GM12891 (cell line): ENCODE results near the gene AGXT.

Experiments
- DNase-seq: peaks from one replicate; pipeline ENCODE4 v3.0.0; 2011; ENCODE audit warnings: low spot score; ENCODE audit not compliant: insufficient read length
- FAIRE-seq: peaks from 2 replicates; lab custom pipeline; 2011; peaks lifted over from hg19 to GRCh38; lab: Jason Lieb, UNC
- PAX5 ChIP-seq: IDR thresholded peaks from 2 replicates; pipeline ENCODE4 v1.6.1; 2011; ENCODE audit warnings: low read length, moderate library complexity, mild to moderate bottlenecking; ENCODE audit not compliant: insufficient read depth, severe bottlenecking
- POLR2A ChIP-seq: IDR thresholded peaks from 2 replicates; pipeline ENCODE4 v1.6.1; 2011; ENCODE audit warnings: low read depth, low read length, control low read depth
- POLR2AphosphoS5 ChIP-seq: IDR thresholded peaks from 2 replicates; pipeline ENCODE4 v1.6.1; 2011; ENCODE audit warnings: low read depth, low read length, control low read depth
- POU2F2 ChIP-seq: IDR thresholded peaks from 2 replicates; pipeline ENCODE4 v1.6.1; 2011; ENCODE audit warnings: low read depth, mild to moderate bottlenecking, control low read depth, low read length, moderate library complexity
- SPI1 ChIP-seq: IDR thresholded peaks from 2 replicates; pipeline ENCODE4 v1.6.1; 2011; ENCODE audit warnings: low read depth, low read length, control low read depth
- TAF1 ChIP-seq: IDR thresholded peaks from 2 replicates; pipeline ENCODE4 v1.6.1; 2011; ENCODE audit warnings: low read depth, low read length, control low read depth

AGXT gene

DNA sequence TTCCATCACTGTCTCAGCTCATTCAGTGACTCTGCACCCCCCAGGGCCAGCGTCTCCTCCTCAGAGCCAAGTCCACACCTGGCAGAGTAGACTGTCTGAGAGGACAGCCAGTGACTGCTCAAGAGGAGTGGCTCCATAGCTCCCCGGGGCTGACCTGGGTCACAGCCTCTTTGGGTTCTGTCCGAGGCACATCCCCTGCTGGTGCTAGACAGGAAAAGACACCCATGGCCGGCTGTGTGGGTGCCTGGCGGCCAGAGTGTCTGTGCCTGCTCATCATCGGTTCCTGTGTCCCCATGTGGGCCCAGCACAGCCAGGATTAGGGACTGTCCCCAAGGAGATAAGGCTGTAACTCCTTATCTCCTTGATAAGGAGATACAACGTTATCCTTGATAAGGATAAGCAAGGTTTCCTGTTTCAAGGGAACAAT lies 34.0 kb downstream of the AGXT start:
- FAIRE-seq (no peak), DNase-seq (no peak)
- TF ChIP-seq PAX5 (no peak), POU2F2 (no peak), TAF1 (no peak), POLR2A (no peak), POLR2AphosphoS5 (no peak), SPI1 (no peak)

DNA sequence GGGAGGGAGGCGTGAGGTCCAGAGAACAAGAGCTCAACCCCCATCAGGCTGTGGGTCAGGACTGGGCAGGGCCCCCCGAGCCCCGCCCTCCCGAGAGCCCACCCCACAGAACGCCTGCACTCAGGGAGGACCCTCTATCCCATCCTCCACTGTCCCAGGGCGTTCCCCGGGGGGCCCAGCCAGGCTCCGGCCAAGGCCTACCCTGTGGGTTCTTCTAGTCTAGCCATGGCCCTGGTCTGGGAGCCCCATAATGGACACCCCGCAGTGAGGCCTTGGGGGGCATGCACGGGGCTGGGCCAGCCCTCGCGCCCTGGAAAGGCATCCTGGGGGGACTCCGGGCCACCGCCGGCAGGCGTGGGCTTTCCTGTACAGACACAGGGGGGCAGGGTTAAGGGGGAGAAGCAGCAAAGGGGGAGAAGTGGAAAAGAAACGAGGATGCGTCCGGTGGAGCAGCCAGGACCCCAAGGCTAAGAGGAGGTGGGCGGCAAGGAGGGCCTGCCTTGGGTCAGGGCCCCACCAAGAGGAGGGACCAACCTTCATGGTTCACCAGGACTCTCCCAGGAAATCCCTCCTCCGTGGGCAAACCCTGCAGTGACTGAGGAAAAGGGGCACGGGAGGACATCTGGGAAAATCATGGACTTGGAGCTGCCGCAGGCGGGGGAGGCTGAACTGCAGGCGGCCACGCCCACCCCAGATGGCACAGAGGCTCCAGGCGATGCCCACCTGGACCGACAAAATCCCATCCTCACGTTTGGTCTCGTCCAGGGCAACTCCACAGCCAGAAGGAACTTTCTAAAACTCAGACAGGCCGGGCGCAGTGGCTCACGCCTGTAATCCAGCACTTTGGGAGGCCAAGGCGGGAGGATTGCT lies 34.8 kb downstream of the AGXT start:
- TF ChIP-seq POU2F2 (no peak), SPI1 (no peak), TAF1 (no peak), PAX5 (no peak), POLR2AphosphoS5 (no peak), POLR2A (no peak)
- FAIRE-seq (no peak), DNase-seq (no peak)

DNA sequence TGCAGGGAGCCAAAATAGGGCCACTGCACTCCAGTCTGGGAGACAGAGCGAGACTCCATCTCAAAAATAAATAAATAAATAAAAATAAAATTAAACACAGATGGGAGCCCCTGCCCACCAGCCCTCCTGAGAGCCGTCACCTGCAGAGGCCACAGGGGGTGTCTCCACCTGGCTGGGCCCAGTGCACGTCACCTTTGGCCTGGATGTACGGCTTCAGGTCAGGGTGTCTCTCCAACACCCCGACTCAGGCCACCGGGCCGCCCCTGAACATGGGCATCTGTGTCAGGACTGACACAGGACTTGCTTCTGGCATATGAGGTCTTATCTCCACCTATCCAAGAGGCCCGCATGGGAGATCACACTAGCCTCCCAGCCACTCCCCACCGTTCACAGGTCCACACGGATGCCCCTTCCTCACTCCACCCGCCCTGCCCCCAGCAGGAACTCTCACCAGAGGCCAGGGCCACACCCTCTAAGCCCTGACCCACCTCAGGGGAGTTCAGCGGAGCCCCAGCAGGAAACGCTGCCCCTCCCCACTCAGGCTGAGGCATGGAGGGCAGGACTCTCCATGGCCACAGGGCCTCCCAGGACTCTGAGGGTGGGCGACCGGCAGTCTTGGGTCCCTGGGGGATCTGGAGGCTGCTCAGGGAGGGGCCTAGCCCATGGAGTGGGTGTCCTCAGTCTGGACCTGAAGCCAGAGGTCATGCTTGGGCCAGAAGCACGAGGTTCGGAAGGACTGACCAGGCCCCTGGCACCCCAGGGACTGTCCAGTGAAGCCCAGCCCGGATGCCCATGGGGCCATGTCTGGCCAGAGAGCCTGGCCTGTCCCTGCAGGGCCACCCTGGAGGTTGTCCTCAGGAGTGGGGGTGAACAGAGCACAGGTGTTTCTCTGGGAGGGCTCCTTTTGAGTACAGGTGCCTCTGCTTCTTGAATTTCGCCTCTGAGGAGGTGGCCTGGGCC lies 35.9 kb downstream of the AGXT start:
- no peak for FAIRE-seq
- TF ChIP-seq PAX5 (no peak), SPI1 (no peak), POU2F2 (no peak), TAF1 (no peak), POLR2AphosphoS5 (no peak), POLR2A (no peak)
- DNase-seq, result no peak

DNA sequence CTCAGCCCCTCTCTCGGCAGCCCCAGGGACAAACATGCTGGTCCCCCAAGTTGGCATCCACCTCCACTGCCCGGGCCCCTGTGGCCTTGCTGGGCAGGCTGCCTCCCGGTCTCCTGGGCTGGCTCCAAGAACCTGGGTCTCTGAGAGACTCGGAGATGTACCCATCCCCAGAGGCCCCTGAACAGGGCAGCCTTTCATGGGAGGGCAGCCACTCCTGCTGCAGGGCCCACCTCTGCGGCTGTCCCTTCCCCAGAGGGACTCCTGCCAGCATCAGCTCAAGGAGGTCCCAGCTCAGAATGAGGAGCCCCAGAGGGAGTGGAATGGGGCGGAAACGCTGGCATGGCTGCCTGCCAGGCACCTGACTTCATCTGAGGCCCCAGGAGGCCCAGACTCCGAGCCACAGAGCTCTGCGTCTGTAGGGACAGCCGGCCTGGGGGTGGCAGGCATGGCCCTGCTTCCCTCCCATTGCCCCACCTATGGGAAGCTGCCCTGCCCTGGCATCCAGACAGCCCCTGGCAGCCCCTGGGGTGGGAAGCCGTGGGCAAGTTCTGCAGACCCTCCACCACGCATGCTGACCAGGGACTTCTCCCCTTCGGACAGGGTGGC lies 36.7 kb downstream of the AGXT start:
- FAIRE-seq, result no peak
- TF ChIP-seq POU2F2 (no peak), POLR2A (no peak), PAX5 (no peak), TAF1 (no peak), POLR2AphosphoS5 (no peak), SPI1 (no peak)
- no peak for DNase-seq

DNA sequence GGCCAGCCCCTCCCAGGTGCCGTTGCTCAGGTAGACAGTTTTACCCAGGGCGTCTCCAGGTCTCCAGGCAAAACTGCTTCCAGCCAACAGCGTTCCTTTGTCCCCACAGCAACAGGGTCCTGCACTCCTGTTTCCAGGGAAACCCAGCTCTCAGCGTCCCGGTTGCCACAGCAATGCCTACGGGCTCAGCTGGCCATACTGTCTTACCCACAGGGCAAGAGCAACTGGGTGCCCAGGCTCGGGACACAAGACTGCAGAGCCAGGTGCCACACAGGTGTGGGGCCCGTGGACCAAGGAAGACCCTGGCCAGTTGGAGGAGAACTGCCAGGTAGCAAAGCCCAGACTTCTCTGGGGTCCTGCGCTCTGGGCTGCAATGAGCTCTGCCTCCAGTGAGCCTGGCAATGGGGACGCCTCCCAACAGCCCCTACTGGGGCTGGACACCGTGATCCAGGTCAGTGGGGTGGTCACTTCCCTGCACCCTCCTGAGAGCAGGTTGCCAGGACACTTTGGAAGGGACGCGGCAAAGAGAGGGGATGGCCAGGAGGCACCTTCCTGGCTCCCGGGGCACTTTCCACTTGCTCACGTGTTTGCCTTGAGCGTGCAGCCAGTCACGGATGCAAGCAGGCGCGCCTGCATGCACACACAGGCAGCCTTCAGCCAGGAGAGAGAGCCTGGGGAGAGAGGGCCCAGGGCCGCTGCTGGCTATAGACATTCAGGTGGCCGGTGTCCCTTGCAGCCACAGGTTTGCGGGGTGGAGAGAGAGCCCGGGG lies 37.7 kb downstream of the AGXT start, which contains the start of gene CROCC2:
Gene CROCC2 (plus strand): TSS at position 196 of the 770 bp plus-strand sequence. CDS start 178 bp downstream, at position 374.
- FAIRE-seq, result no peak
- DNase-seq, result no peak
- TF ChIP-seq TAF1 (no peak), POLR2A (no peak), POLR2AphosphoS5 (no peak), SPI1 (no peak), POU2F2 (no peak), PAX5 (no peak)

DNA sequence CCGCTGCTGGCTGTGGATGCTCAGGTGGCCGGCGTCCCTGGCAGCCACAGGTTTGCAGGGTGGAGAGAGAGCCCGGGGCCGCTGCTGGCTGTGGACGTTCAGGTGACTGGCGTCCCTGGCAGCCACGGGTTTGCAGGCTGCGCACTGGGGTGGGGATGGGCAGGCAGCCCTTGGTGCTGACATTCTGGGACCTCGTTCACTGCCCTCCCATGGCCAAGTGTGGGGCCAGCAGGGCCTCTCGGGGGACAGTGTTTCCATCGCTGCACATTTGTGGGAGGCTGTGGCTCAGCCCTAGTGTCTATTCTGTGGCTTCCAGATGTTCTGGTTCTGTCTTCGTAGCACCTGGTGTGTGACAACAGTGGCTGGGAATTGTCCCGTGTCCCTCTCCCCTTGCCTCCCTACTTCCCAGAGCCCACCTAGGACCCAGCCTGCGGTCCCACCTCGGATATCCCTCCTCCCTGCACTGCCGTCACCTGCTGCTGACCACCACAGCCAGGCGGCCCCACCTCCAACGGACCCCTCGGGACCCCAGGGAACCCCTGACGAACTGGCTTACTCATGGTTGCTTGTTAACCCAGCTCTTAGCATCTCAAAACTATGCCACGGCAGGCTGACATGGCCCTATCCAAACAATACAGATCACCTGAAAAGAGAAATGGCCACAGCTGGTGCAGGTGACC lies 38.4 kb downstream of the AGXT start:
- TF ChIP-seq TAF1 (no peak), POU2F2 (no peak)
- FAIRE-seq (no peak), DNase-seq (no peak)

DNA sequence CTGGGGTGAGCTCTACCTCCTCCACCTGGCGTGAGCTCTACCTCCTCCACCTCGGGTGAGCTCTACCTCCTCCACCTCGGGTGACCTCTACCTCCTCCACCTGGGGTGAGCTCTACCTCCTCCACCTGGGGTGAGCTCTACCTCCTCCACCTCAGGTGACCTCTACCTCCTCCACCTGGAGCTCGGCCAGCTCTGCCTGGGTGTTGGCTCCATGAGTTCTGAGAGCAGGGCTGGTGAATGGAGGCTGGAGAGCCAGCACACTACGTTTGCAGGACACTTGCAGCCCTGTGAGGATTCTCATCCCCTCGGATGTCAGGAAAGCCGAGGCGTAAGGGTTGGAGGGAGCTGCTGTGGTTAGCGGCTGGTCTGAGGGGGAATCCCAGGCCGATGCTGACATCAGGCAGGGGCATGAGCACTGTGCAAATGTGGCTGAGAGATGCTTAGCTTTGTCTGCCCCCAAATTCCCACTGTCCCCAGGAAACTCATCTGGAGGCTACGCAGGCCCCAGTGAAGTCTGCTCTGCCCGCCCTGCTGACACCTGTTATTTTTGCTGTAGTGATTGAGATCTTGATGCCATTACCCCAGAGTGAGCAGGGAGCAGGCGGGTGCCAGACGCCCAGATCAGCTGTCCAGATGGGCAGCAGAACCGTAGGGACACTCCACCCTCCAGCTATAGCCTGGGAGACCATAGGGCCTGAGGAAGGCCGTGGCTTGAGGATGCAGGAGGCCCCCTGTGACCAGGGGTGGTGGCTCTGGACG lies 40.8 kb downstream of the AGXT start:
- DNase-seq (no peak), FAIRE-seq (no peak)
- TF ChIP-seq POU2F2 (no peak), PAX5 (no peak), SPI1 (no peak), TAF1 (no peak), POLR2A (no peak), POLR2AphosphoS5 (no peak)
